Astrocyte (in vitro differentiated cells and primary cell): Measurements from ENCODE around the gene DUS3L.

Source experiments
- CTCF ChIP-seq: IDR thresholded peaks from 2 replicates; pipeline ENCODE4 v1.5.1; 2011; ENCODE audit warnings: low read depth, mild to moderate bottlenecking, inconsistent platforms, low read length, moderate library complexity; ENCODE audit not compliant: insufficient read depth
- EZH2 ChIP-seq: IDR thresholded peaks from 2 replicates; pipeline ENCODE4 v1.6.1; 2012; ENCODE audit warnings: mild to moderate bottlenecking, low read length, inconsistent platforms; ENCODE audit not compliant: insufficient read depth

DNA sequence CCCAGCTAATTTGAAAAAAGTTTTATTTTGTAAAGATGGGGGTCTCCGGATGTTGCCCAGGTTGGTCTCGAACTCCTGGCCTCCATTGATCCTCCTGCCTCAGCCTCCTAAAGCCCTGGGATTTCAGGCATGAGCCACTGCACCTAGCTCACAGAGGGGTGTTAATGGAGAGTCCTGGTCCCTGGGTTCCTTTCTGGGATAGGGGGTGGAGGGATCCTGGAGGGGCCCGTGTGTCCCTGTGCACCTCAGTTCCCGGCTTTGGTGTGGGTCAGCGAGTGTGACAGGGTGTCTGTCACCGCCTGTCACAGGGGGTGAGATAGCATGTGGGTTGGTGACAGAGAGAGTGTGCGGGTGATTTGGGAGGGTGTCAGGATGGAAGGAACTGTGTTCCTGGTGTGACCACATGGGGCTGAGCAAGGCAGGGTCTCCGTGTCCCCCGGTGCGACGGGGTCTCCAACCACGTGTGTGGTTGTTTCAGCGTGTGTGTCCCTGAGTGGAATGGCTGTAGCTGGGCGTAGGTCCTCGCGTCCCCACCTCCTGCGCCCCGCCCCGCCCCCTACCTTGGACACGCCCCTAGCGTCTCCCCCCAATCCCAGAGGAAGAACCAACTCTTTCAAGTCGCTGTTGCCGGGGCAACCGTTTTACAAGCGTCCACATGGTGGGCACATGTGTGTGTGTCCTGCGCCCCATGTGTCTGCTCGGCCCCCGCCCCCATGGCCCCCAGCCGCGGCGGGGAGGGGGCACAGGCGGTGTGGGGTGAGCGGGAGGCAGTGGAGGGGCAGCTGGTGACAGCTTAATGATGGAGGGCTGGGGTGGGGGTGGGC lies 11.0 kb upstream of the DUS3L start:
- TF ChIP-seq CTCF (no peak), EZH2 (no peak)
